Measurements from ENCODE around the gene KIZ. TPM values are rescaled to one million over a fixed set of nuclear protein-coding genes. Genes with fewer than 3 reads are reported as not detected.

KIZ gene
- total and polyA plus RNA-seq, 2 of the 4 experiments (the other 2 are of a cell fraction), result 9.9 to 14.0 TPM

- Histone ChIP-seq H3K23ac (ENCODE audit: low read depth, low read length) (peak overlapping the region; percentile 1), H3K36me3 (ENCODE audit: control insufficient read depth, insufficient read depth, low read length) (no peaks in the 10 kb centered on the region), H2BK5ac (ENCODE audit: low read depth, low read length, poor library complexity, severe bottlenecking) (peak overlapping the region; percentile 59), H3K4me2 (ENCODE audit: low read depth, low read length) (peak overlapping the region; percentile 20; the same call in 1 of the 2 replicates), H4K91ac (ENCODE audit: insufficient read depth, low read depth, low read length) (peak overlapping the region; percentile 46; the same call in 1 of the 2 replicates), H3K9me1 (ENCODE audit: insufficient read depth, low read length) (peaks cover 10% of the 10 kb centered on the region; the same call in 1 of the 2 replicates), H2BK120ac (ENCODE audit: low read depth, low read length) (peak overlapping the region; percentile 36; the same call in 1 of the 2 replicates), H4K5ac (ENCODE audit: low read depth, low read length) (0 out of 2 replicates have a peak overlapping the region, but pooled peaks have one; percentile 7), H2AFZ (replicated peaks; ENCODE audit: low read length, poor library complexity) (peak overlapping the region; percentile 1), H3K18ac (ENCODE audit: low read depth, low read length) (peak overlapping the region; percentile 52), H3K4me1 (ENCODE audit: control insufficient read depth, insufficient read depth, low read length) (peaks cover 9% of the 10 kb centered on the region), H3K27ac (ENCODE audit: insufficient read depth, low read length) (peak overlapping the region; percentile 69; the same call in 1 of the 2 replicates), H3K9me3 (ENCODE audit: control insufficient read depth, insufficient read depth, low read length) (no peaks in the 10 kb centered on the region), H3K14ac (replicated peaks; ENCODE audit: low read depth, low read length) (0 out of 2 replicates have a peak overlapping the region, but pooled peaks have one; percentile 72), H3K9ac (ENCODE audit: low read depth, low read length) (peak overlapping the region; percentile 27; the same call in 1 of the 2 replicates), H3K4me3 (ENCODE audit: insufficient read depth, low read depth, low read length) (no peak overlapping the region), H2BK20ac (ENCODE audit: low read depth, low read length) (peak overlapping the region; percentile 5; the same call in 1 of the 2 replicates), H2BK15ac (ENCODE audit: low read depth, low read length) (peak overlapping the region; percentile 13; the same call in 1 of the 3 replicates), H3K4ac (ENCODE audit: low read depth, low read length) (peak overlapping the region; percentile 12), H4K20me1 (ENCODE audit: insufficient read depth, low read length) (no peaks in the 10 kb centered on the region), H2AK5ac (ENCODE audit: low read depth, low read length) (peak overlapping the region; percentile 27; the same call in 1 of the 2 replicates), H2AK9ac (replicated peaks; ENCODE audit: low read depth, low read length, poor library complexity) (no peak overlapping the region), H3K79me1 (ENCODE audit: low read depth in 1 of 2, low read length in 2 of 2) (peaks cover 0 to 3% of the 10 kb centered on the region in 2 experiments; a peak in 2 of 4 replicates), H3K27me3 (ENCODE audit: control insufficient read depth, insufficient read depth, low read length) (no peaks in the 10 kb centered on the region), H3K56ac (ENCODE audit: extremely low read depth, insufficient read depth, low read length) (no peak overlapping the region; the same call in 1 of the 2 replicates), H4K8ac (ENCODE audit: low read depth in 2 of 2, low read length in 2 of 2) (peak overlapping the region; percentile 37 to 63; a peak in 1 of 4 replicates)
- WGBS, 2 experiments (ENCODE audit: extremely low coverage in 2 of 2, insufficient read length in 1 of 2), result no CpG with 5 or more reads among the region's 2 CpGs
- TF ChIP-seq, protein P1, sequence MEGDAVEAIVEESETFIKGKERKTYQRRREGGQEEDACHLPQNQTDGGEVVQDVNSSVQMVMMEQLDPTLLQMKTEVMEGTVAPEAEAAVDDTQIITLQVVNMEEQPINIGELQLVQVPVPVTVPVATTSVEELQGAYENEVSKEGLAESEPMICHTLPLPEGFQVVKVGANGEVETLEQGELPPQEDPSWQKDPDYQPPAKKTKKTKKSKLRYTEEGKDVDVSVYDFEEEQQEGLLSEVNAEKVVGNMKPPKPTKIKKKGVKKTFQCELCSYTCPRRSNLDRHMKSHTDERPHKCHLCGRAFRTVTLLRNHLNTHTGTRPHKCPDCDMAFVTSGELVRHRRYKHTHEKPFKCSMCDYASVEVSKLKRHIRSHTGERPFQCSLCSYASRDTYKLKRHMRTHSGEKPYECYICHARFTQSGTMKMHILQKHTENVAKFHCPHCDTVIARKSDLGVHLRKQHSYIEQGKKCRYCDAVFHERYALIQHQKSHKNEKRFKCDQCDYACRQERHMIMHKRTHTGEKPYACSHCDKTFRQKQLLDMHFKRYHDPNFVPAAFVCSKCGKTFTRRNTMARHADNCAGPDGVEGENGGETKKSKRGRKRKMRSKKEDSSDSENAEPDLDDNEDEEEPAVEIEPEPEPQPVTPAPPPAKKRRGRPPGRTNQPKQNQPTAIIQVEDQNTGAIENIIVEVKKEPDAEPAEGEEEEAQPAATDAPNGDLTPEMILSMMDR (conservative IDR thresholded peaks at IDR 0.05; ENCODE audit: low read depth, low read length), result no peak
- TF ChIP-seq, protein P2, sequence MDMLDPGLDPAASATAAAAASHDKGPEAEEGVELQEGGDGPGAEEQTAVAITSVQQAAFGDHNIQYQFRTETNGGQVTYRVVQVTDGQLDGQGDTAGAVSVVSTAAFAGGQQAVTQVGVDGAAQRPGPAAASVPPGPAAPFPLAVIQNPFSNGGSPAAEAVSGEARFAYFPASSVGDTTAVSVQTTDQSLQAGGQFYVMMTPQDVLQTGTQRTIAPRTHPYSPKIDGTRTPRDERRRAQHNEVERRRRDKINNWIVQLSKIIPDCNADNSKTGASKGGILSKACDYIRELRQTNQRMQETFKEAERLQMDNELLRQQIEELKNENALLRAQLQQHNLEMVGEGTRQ (IDR thresholded peaks at IDR 0.05; ENCODE audit: low read depth, low read length), result peak; percentile 64; the same call in 1 of the 2 replicates
- ChIA-PET CTCF (no interaction called here), POLR2A (ENCODE audit: unreplicated experiment) (no interaction called here)
- peak; percentile 33 for DNase-seq
- in situ Hi-C loops (cut with MboI; ENCODE audit: low sequenced_read_pairs) (no loop called here), dilution Hi-C loops (cut with HindIII; ENCODE audit: low sequenced_read_pairs, unreplicated experiment) (no loop called here), intact Hi-C loops (cut with micrococcal nuclease) (loop anchor here (1.0 to 5.0 kb wide), 2 partner anchors 27 to 56 kb away; partner anchors contain the start of gene KIZ)
- BruUV-seq (replicated peaks), result no TSS peak
- ATAC-seq (ENCODE audit: low read depth), result peak; percentile 55
These were observed 57.8 kb downstream of the KIZ start for GRCh38 chr20:21183722-21184121.

Data from IMR-90 (cell line).